EH (cell line): ENCODE results near the gene JPH3.
A peak's percentile ranks its signal among the peaks of the same experiment; 100 is the strongest.

Experiments
- DNase-seq: peaks from one replicate; pipeline ENCODE4 v3.0.0-alpha.2; 2015; ENCODE audit warnings: low read depth

Gene JPH3

DNA sequence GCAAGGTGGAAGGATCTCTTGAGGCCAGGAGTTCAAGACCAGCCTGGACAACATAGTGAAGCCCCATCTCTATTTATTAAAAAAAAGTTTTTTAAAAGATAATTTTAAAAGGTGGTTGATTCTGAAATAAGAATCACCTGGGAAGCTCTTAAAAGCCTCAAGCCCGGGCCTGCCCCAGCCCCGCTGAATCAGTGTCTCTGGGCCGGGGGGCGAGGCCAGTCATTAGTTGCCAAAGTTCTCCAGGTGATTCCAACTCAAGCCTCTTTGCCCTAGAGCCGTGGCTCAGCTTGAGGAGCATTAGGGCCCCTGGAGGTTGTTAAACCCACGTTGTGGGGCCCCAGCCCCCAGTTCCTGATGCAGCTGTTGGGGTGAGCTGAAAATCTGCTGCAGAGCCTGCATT lies 24.6 kb downstream of the JPH3 start:
- no peak for DNase-seq

DNA sequence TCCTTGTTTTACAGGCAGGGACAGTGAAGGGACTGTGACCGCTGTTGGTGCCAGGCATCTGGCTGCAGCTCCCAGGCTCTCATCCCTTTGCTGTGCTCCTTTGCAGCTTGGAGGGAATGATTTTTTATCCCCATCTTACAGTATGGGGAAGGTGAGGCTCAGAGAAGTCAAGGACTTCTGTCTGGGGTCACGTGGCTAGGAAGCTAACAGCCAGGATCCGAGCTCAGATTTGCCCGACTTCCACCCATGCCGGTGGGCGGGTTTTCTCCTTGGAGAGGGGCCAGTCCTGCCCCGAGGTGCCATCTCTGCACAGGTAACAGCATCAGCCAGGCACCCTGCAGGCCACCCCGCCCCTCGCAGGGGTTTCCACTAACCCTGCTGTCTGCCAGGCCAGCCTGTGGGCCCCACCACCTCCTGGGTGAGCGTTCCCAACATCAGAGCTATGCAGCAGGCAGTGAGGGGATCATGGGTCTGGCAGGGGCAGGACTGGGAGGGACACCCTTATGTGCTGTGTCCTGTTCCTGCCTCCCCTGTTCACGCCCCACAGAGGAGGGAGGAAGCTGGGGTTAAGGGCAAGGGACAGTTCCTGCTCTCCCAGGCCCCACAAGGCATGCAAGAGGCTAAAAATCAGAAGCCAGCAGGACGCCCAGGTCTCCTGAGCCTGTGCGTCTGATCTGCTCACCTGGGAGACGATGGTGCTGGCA lies 25.4 kb downstream of the JPH3 start:
- DNase-seq, result no peak

DNA sequence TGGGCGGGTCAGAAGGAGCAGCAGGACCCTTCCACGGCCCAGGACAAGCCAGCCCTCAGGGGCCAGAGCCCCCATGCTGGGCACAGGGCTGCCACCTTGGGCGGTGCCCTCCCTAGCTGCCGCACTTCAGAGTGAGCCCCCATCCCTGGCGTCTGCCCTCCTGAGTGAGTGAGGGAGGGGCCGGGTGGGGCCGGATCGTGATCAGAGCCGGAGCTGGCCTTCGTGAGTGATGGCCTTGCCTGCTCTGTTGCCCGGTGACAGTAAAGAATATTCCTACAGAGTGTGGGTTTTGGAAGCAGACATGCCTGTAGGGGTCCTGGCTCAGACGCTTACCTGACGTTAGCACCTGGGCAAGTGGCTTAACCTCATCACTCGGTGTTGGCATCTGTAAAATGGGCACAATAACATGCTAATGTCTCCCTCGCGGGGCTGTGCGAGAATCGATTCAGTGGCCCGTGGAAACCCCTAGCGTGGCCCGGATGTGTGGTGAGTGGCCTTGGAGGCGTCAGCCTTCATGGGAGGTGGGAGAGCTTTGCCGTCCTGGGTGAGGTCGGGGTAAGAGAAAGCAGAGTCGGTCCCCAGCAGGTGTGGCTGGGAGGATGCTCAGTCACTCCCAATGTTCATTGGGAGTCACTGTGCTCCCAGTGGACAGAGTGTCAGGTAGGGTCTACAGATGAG lies 26.1 kb downstream of the JPH3 start:
- DNase-seq, result no peak

DNA sequence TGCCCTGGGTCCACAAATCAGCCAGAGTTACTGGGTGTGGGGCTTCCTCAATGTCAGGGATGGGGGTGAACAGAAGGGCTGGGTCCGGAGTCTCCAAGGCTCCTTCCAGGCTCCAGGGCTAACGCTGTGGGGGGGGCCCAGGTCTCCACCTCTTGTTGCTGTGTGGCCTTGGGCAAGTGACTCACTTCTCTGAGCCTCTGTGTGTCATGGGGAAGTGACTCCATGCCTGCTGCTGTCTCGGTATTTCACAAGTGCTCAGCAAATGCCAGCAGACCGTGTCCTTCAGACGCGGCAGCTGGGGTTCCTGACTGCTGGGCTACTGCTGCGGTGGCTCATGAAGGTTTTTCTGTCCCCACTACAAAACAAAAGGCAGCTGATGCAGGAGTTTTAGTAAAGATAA lies 26.6 kb downstream of the JPH3 start:
- peak; percentile 59 for DNase-seq

DNA sequence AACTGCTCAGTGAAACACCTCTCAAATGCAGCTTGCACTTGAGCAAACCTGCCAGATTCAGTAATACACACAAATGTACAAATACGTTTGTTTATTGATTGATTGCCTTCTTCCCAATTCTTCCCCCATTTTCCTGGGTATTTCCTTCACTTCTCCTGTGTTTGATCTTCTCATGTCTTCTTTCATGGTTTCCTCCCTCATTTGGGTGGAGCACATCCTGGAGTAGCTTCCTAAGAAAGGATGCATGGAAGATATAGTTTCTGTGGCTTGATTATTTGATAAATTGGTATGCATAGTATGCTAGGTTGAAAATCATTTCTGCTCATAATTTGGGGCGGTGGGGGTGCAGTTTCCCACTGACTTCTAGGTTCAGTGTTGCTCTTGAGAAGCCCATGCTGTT lies 28.8 kb downstream of the JPH3 start:
- no peak for DNase-seq

DNA sequence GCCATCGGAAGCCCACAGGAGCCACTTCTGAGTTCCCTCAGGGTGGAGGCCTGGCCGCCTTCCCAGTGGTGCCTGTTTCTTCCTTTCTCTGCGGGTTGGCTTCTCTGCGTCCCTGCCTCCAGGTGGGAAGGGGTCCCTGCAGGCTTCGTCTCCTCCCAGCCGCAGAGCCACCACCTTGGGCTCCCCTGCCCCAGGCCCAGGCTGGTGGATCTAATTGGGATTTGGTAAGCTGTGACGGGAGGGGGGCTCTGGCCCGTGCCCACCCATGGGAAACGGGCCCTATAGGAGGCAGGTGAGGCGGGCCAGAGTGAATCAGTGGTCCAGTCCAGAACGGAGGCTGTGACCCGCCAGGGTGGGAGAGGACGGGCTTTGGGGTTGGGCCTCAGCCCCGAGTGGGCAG lies 32.1 kb downstream of the JPH3 start:
- no peak for DNase-seq

DNA sequence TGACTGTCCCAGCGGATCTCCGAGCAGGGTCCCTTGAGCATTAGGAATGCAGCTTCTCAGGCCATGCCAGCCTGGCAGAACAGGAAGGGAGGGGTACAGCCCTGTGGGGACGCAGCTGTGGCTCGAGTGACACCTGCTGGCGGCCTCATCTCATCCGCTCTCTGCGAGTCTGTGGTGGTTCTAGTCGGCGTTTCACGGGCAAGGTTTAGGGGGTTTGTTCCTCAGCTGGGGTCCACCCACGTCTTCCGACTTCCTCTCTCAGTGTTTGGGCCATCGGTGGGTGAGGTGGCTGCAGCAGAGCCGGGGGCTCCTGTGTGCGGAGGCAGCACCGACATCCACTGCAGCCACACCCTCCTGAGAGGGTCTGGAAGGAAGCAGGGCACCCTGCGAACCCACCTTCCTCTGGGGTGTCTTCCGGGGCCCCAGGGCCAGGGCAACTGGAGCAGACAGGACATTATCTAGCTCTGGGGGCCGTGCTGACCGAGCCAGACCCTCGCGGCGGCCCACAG lies 33.3 kb downstream of the JPH3 start:
- DNase-seq, result peak; percentile 50

DNA sequence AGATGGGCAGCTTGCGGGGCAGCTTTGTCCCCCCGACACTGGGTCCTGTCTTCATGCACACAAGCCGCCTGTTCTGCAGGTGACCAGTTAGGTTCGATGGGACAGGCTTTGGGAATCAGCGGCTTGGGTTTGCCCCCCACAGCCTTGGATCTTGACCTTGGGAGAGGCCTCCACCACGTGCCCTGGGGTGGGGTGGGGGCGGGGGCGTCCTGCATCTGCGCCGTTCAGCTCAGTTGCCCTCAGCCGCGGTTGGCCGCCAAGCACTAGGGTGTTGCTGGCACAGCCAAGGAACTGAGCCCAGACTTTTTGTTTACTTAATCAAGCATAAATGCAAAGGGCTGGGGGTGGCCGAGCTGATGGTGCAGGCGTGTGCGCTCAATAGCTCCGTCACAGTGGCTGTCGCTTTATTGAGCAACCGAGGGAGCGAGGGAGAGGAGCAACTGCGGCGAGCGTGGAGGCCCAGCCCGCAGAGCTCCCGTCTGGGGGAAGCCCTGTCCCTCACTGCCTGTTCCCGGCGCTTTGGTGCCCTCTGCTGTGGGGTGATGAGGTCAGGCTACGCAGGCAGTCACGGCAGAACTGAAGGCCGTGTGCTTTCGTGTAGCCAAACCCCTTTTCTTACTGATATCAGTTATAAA lies 33.9 kb downstream of the JPH3 start:
- DNase-seq, result peak; percentile 86

DNA sequence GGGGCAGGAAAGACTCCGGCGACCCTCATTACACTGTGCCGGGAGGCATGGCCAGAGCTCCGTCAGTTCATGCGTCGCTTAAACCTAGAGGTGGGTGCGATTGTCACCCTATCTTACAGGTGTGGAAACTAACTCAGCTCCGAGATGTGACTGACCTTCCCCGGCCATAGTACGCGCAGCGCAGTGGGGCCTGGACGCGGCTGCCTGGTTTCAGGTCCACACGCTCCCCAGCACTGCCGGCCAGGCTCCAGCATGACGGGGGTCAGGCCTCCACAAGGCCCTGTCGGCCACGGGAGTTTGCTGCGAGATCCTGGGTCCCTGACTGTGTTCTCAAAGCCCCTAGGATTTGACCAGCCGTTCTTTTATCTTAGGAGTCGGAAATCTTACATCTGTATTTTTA lies 34.4 kb downstream of the JPH3 start:
- no peak for DNase-seq

DNA sequence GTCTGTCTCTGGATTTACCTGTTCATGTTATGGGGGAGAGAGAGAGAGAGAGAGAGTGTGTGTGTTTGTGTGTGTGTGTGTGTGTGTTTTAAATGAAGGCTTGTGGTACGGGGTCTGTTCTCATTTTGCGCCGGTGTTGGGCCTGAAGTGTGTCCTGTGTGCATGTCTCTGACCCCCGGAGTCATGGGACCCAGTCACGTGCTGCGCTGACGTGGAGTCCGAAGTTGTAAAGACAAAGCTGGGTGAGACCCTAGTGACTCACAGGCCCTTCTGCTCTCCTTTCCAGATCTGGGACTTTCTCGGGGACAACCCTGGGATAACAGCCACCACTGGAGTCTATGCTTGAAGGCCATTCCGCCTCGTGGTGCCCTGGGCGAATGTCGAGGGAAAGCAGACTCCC lies 35.0 kb downstream of the JPH3 start:
- no peak for DNase-seq

DNA sequence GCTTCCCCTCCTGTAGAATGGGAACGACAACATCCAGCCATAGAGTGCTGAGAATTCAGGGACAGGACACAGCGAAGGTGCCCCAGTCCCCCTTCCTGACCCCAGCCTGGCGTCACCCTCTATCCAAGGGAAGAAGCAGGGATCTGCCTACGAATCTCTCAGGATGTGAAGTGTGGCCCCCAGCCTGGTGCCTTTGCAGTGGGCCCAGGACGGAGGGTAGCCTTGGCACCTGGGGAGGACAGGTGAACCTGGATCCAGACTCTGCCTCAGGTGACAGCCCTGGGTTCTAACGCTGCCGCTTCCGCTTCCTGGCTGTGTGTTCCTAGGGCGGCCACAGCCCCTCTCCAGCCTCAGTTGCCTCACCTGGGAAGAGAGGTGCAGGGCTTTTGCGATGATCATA lies 36.4 kb downstream of the JPH3 start:
- DNase-seq, result no peak

DNA sequence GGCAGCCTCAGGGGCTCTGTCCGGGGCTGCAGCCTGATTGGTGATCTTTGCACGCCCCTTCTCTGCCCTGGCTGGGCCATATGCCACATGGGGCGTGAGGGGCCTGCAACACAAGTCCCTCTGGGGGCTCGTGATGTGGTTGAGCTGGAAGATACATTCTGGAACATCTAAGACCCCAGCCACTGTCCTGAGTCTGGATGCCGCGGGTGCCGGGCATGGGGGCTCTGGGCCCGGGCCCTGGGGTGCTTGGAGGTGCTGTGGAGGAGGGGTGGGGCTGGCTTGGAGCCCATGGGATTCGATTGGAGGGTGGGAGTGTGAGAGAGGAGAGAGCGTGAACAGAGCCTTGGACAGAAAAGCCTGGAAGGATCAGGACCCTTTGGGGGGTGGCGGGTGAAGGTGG lies 39.4 kb downstream of the JPH3 start:
- DNase-seq, result no peak

DNA sequence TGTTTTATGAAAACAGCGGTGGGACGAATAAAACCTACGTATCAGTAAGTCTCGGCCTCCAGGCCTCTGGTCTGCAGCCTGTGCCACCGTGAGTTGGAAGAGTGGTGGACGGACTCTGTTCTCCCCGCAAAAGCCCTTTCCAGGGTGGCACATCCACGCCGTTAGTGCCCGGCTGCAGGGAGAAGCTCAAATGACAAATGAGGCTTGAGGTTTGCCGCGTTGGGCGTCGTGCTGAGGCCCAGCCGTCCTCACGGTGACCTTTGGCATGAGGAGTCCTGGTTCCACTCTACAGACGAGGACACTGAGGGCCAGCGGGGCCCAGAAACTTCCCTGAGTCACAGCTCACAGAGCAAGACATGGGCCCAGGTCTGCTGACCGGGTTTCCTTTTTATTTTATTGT lies 40.2 kb downstream of the JPH3 start:
- DNase-seq, result no peak

DNA sequence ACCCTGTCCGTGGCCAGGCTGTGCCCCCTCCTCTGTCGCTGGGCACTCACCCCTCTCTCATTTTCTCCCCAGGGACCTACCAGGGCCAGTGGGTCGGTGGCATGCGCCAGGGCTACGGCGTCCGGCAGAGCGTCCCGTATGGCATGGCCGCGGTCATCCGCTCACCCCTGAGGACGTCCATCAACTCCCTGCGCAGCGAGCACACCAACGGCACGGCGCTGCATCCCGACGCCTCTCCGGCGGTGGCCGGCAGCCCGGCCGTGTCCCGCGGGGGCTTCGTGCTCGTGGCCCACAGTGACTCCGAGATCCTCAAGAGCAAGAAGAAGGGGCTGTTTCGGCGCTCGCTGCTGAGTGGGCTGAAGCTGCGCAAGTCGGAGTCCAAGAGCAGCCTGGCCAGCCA lies 41.9 kb downstream of the JPH3 start:
- DNase-seq, result no peak

DNA sequence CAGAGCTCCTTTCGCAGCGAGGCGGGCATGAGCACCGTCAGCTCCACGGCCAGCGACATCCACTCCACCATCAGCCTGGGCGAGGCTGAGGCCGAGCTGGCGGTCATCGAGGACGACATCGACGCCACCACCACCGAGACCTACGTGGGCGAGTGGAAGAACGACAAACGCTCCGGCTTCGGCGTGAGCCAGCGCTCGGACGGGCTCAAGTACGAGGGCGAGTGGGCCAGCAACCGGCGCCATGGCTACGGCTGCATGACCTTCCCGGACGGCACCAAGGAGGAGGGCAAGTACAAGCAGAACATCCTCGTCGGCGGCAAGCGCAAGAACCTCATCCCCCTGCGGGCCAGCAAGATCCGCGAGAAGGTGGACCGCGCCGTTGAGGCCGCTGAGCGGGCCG lies 42.3 kb downstream of the JPH3 start:
- no peak for DNase-seq

DNA sequence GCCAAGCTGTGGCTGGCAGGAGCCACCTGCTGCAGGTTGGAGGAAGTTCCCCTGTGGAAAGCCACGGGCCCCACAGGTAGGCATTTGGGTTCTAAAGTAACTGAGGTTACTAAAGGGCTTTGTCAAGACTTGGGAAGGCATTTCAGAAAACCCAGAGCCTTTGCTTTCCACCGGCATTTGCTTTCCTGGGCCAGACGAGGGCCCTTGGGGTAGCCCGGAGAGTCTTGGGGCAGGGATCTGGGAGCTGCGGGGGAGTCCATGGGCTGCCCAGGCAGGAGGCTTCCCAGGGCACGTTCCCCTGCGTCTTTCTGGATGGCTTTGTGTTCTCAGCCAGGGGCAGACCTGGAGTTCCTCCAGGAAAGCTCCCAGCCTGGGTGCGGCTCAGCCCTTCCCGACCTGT lies 43.5 kb downstream of the JPH3 start:
- DNase-seq, result no peak

DNA sequence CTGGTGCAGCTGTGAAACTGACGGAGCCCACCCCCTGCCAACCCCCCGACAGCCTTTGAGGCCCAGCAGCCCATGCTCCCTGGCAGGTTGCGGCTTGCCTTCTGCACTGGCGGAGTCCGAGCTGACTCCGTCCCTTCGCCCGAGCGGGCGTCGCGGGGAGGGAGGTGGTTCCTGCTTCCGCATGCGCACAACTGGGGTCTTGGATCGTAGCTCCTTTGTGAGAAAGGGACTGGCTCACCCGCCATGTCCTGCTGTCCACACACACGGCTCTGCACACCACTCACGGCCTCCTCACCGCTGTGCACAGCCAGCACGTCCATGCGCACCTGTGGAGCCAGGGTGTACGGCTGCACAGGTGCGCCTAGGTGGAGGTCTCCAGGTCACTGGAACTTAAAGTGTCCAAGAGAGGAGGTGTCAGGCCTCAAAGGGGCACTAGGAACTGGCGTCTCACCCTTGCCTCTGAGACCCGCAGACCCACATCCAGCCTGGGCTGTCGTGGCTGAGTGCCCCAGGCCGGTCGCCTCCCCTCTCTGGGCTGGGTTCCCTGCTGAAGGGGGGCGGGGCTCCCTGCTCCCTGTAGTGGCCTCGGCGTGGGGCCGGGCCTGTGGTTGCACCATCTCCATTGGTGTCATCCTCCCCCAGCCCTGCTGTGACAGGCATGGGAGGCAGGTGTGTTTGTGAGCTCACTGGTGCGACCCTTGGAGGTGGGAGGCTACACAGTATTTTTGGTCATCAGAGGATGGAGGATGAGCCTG lies 45.3 kb downstream of the JPH3 start:
- DNase-seq, result no peak

DNA sequence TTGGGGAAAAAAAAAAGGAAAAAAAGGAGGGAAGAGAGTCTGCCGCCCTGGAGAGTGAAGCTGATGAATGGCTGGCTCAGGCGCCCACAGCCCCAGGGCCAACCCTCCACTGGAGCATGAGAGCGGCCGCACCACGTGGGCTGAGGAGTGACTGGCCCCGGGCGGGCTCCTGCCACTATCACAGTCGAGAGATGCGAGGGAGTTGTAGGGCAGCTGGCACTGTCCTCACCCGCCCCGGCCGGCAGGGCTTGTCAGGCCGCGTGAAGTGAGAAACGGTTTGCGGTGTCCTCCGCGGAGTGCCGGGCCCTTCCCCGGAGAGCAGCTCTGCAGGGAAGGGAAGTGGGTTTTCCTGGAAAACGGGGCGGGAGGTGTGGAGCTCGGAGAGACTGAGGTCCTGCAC lies 45.9 kb downstream of the JPH3 start:
- no peak for DNase-seq

DNA sequence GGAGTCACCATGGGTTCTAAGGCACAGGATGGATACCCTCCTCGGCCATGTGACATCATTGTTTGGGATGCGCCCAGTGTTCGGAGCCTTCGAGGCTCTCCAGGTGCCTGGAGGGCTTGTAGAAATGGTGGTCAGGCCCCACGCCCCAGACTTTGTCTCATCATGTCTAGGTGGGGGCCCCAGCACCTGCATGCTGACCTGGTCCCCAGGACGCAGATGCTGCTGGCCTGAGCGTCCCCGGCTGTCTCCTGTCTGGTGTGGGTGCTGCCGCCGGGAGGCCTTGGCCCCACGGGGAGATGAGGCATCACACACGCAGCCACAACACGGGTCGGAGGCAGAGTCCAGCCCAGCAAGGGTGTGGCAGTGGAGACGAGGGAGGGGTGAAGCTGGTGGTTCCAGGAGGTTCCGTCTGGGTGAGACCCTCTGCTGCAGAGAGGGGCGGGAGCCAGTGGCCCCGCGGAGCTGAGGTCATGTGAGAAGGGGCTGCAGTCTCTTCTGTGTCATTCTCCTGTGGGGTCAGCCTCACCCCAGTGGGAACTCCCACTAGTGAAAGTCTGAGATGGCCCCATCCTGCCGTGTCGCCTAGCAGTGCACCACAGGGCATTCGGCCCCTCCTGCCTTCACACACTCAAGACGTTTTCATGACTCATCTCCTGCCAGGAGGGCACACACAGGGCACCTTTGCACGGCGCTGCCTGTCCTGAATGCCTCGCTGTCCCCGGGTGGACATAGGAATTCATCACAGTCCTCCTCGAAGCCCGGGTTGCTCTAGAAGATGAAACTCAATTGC lies 46.6 kb downstream of the JPH3 start:
- DNase-seq, result no peak

DNA sequence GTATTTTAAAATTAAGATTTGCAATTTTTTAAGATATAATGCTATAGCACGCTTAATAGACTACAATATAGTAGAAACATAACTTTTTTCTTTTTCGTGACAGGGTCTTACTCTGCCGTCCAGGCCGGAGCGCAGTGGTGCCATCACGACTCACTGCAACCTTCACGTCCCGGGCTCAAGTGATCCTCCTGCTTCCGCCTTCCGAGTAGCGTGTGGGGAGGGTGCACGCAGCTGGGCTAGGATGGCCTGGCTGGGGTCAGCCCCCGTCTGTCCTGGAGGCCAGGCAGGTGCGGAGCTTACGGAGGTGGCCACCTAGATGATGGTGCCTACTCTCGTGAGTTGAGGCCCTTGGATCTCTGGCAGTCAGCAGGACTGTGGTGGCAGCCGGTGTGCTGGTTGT lies 50.1 kb downstream of the JPH3 start:
- DNase-seq, result no peak

DNA sequence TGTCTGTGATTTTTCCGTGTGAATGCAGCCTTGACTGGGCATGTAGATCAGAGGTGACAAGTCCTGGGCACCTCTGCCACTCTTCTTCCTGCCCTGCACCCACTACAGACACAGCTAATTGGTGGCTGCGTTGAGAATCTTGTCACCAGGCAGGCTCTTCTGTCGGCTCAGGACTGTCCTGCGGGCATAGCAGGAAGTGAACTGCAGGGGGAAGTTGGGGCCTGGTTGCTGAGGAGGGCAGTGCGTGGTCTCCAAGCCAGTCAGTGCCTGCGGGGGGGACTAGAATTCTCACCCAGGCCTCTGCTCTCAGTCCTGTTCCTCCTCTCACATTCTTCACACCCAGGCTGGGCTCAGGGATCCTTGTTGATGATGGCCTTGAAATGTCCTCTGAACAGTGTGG lies 50.5 kb downstream of the JPH3 start:
- DNase-seq, result no peak

DNA sequence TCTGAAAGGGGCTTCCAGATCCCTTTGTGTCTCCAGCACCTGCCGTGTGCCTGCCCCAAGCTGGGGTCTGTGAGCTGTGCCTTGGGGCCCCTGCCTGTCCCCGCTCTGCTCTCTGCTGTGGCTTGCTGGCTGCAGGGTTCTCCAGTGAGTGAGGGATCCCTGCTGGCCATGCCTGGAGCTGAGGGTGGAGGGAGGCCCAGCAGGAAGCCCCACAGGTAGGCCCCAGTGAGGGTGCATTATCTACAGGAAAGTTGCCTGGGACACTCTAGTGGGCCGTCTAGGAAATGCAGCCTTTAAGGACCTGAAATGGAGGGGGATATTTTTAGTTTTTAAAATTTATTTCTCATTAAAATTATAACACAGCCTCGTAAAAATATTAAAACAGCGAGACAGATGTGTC lies 50.9 kb downstream of the JPH3 start:
- DNase-seq, result no peak
